OCI-LY3 (cell line): Measurements from ENCODE around the gene PHTF2.

ENCODE experiments used
- H2AFZ ChIP-seq: fragments of 200-600, 300-600 bp; shearing (Covaris generic); 2 replicates; pipeline ENCODE4 v1.6.0; 2014; ENCODE audit warnings: antibody characterized with exemption, low read depth, low read length
- H3K27ac ChIP-seq: fragments of 200-600, 300-600 bp; sonication (generic); 2 replicates; pipeline ENCODE4 v1.5.1; 2014; ENCODE audit warnings: mild to moderate bottlenecking, low read length, moderate library complexity, mixed read lengths
- H3K27me3 ChIP-seq: fragments of 200-600, 300-600 bp; sonication (generic); 2 replicates; pipeline ENCODE4 v1.6.1; 2014; ENCODE audit warnings: low read depth, low read length, mixed read lengths
- H3K36me3 ChIP-seq: fragments of 200-600, 300-600 bp; sonication (generic); replicated peaks from 2 replicates; pipeline ENCODE3; 2014; ENCODE audit warnings: low read depth, low read length, mixed read lengths
- H3K4me1 ChIP-seq: fragments of 300-600, 200-600 bp; sonication (generic); 2 replicates; pipeline ENCODE4 v1.6.1; 2014; ENCODE audit warnings: low read length, mixed read lengths
- H3K4me2 ChIP-seq: fragments of 200-600, 300-600 bp; sonication (generic); 2 replicates; pipeline ENCODE4 v1.6.1; 2014; ENCODE audit warnings: low read length, mixed read lengths
- H3K4me3 ChIP-seq: fragments of 300-600, 200-600 bp; sonication (generic); 2 replicates; pipeline ENCODE4 v1.5.1; 2014; ENCODE audit warnings: antibody characterized with exemption, mild to moderate bottlenecking, low read length, moderate library complexity
- H3K79me2 ChIP-seq: fragments of 300-600, 200-600 bp; shearing (Covaris generic); 2 replicates; pipeline ENCODE4 v1.6.1; 2014; ENCODE audit warnings: mild to moderate bottlenecking, low read length, mixed read lengths
- H3K9ac ChIP-seq: fragments of 300-600, 200-600 bp; shearing (Covaris generic); 2 replicates; pipeline ENCODE4 v1.6.0; 2014; ENCODE audit warnings: mild to moderate bottlenecking, low read length, moderate library complexity
- H3K9me3 ChIP-seq: fragments of 200-600, 300-600 bp; shearing (Covaris generic); 2 replicates; pipeline ENCODE4 v1.6.1; 2014; ENCODE audit warnings: low read length, mixed read lengths; ENCODE audit not compliant: insufficient read depth
- H4K20me1 ChIP-seq: fragments of 200-600, 300-600 bp; sonication (generic); 2 replicates; pipeline ENCODE4 v1.6.1; 2016; ENCODE audit warnings: low read length, mixed read lengths; ENCODE audit not compliant: insufficient read depth
- EZH2phosphoT487 ChIP-seq: fragments of 200-600 bp; shearing (Covaris generic); IDR thresholded peaks from 2 replicates; pipeline ENCODE4 v1.6.1; 2018; ENCODE audit warnings: antibody characterized with exemption, mixed run types, low read depth
- TF ChIP-seq, protein P1 (sequence below): fragments of 200-600, 300-600 bp; sonication (generic); IDR thresholded peaks from 2 replicates; pipeline ENCODE4 v1.5.1; 2014; ENCODE audit warnings: antibody characterized with exemption, low read length, low read depth

The PHTF2 gene

GRCh38 chr7:77798394-77799077 lies at the start of gene PHTF2, which contains the start of gene TMEM60:
TSS of gene PHTF2 (plus strand) at chr7:77798773.
TSS of gene TMEM60 (minus strand) at chr7:77798434. CDS start at chr7:77794373, 4,061 bp downstream.
- Histone ChIP-seq H3K9ac (peak within 1 kb of the TSS; percentile 90), H3K4me2 (peak within 1 kb of the TSS; percentile 90), H3K4me1 (peaks cover 26% of the 10 kb centered on the region), H3K27me3 (no peaks in the 10 kb centered on the region), H4K20me1 (peaks cover 21% of the 10 kb centered on the region; the same call in 1 of the 2 replicates), H2AFZ (peak within 1 kb of the TSS; percentile 91), H3K4me3 (peak within 1 kb of the TSS; percentile 96), H3K27ac (peak within 1 kb of the TSS; percentile 65), H3K36me3 (peaks cover 11% of the 10 kb centered on the region), H3K79me2 (peaks cover 47% of the 10 kb centered on the region), H3K9me3 (no peaks in the 10 kb centered on the region)
- TF ChIP-seq, protein P1, sequence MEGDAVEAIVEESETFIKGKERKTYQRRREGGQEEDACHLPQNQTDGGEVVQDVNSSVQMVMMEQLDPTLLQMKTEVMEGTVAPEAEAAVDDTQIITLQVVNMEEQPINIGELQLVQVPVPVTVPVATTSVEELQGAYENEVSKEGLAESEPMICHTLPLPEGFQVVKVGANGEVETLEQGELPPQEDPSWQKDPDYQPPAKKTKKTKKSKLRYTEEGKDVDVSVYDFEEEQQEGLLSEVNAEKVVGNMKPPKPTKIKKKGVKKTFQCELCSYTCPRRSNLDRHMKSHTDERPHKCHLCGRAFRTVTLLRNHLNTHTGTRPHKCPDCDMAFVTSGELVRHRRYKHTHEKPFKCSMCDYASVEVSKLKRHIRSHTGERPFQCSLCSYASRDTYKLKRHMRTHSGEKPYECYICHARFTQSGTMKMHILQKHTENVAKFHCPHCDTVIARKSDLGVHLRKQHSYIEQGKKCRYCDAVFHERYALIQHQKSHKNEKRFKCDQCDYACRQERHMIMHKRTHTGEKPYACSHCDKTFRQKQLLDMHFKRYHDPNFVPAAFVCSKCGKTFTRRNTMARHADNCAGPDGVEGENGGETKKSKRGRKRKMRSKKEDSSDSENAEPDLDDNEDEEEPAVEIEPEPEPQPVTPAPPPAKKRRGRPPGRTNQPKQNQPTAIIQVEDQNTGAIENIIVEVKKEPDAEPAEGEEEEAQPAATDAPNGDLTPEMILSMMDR: peak; percentile 49
- no peak for TF ChIP-seq EZH2phosphoT487

DNA sequence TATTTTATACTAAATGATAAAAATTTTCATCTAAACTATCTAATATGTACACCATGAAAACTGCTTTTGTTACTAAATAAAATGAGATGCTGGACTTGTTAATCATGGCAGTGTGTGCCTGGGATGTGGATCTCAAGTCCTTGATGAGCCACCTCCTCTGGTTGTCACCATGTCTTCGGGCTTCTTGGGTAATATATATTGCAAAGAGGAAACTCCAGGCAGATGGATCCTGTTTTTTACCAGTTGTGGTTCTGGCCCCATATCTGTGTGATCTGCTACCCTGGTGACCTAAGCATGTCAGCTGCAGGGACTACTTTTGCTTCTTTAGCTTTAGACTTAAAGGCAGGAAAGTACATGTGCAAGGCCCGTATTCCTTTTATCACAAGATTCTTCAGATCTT lies 46.6 kb upstream of the PHTF2 start:
- H4K20me1 ChIP-seq: peaks cover 9% of the 10 kb centered on the region; the same call in 1 of the 2 replicates
- peaks cover 3% of the 10 kb centered on the region; the same call in 1 of the 2 replicates for H3K79me2 ChIP-seq
- H3K9me3 ChIP-seq: no peaks in the 10 kb centered on the region
- H3K9ac ChIP-seq: no peak overlapping the region
- no peak for TF ChIP-seq EZH2phosphoT487
- TF ChIP-seq, protein P1: no peak
- no peak overlapping the region for H3K4me2 ChIP-seq
- peaks cover 2% of the 10 kb centered on the region for H3K36me3 ChIP-seq
- no peaks in the 10 kb centered on the region; the same call in 1 of the 2 replicates for H3K4me1 ChIP-seq
- H3K27me3 ChIP-seq: no peaks in the 10 kb centered on the region
- no peak overlapping the region for H3K4me3 ChIP-seq
- H2AFZ ChIP-seq: no peak overlapping the region
- no peak overlapping the region for H3K27ac ChIP-seq

DNA sequence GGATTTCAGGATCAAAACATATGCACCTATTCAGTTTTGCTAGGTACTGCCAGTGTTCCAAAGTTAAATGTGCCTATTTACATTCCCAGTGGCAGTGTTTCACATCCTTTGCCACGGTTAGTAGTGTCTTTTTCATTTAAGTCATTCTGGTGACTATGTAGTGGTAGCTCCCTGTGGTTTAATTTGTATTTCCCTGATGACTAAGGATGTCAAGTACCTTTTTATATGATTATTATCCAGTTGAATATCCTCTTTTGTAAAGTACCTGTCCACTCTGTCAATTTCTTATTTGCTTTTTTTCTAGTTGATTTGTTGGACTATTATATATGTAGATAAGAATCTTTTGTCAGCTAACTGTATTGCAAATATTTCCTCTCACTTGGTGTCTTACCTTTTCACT lies 45.4 kb upstream of the PHTF2 start:
- Histone ChIP-seq H3K4me3 (no peak overlapping the region), H3K4me1 (peaks cover 9% of the 10 kb centered on the region), H3K27ac (no peak overlapping the region), H3K36me3 (peaks cover 2% of the 10 kb centered on the region), H3K9me3 (no peaks in the 10 kb centered on the region), H2AFZ (no peak overlapping the region), H3K27me3 (no peaks in the 10 kb centered on the region), H3K79me2 (peaks cover 7% of the 10 kb centered on the region; the same call in 1 of the 2 replicates), H4K20me1 (peaks cover 16% of the 10 kb centered on the region; the same call in 1 of the 2 replicates), H3K9ac (no peak overlapping the region), H3K4me2 (no peak overlapping the region)
- TF ChIP-seq EZH2phosphoT487: no peak
- TF ChIP-seq, protein P1: no peak

GRCh38 chr7:77757589-77757988 lies 41.0 kb upstream of the PHTF2 start:
- Histone ChIP-seq H3K4me3 (no peak overlapping the region), H2AFZ (no peak overlapping the region), H3K79me2 (peaks cover 36% of the 10 kb centered on the region; the same call in 1 of the 2 replicates), H4K20me1 (peaks cover 26% of the 10 kb centered on the region; the same call in 1 of the 2 replicates), H3K27ac (no peak overlapping the region), H3K4me1 (peaks cover 34% of the 10 kb centered on the region), H3K4me2 (no peak overlapping the region), H3K36me3 (no peaks in the 10 kb centered on the region), H3K9me3 (no peaks in the 10 kb centered on the region), H3K9ac (no peak overlapping the region), H3K27me3 (no peaks in the 10 kb centered on the region)
- TF ChIP-seq, protein P1: no peak
- TF ChIP-seq EZH2phosphoT487: no peak
